ENCODE measurements around the gene PRKG1. TPM values are rescaled to one million over a fixed set of nuclear protein-coding genes. Genes with fewer than 3 reads are reported as not detected.
A peak's percentile ranks its signal among the peaks of the same experiment; 100 is the strongest.

PRKG1 gene
- total and polyA plus RNA-seq, 2 of the 8 experiments (the other 6 are each of a cell fraction or from before 2014, with no cell fraction given), result 4.2 to 15.2 TPM

GRCh38 chr10:52221923-52222322 lies 1147.6 kb downstream of the PRKG1 start:
- no peak overlapping the region for H2BK15ac ChIP-seq (ENCODE audit: low read length)
- WGBS, 2 experiments (ENCODE audit: extremely low coverage in 1 of 2, insufficient coverage in 1 of 2, insufficient read length in 1 of 2, insufficient replicate concordance in 2 of 2, low coverage in 1 of 2, low lambda C conversion rate in 2 of 2, missing lambda C conversion rate in 1 of 2), result 88% methylated on average over 4 of the region's 4 CpGs; no CpG with 5 or more reads in 1 of the 2 experiments
- H3K14ac ChIP-seq (ENCODE audit: insufficient read length), result no peak overlapping the region
- H3K4me3 ChIP-seq (ENCODE audit: extremely low read depth in 1 of 4, insufficient read depth in 2 of 4, low read depth in 3 of 4, low read length in 4 of 4), result no peak overlapping the region
- H3K36me3 ChIP-seq (ENCODE audit: control insufficient read depth in 2 of 4, insufficient read depth in 4 of 4, low read length in 3 of 4), result no peaks in the 10 kb centered on the region
- H2BK120ac ChIP-seq (replicated peaks; ENCODE audit: low read depth, low read length), result no peak overlapping the region
- FAIRE-seq, result no peak
- DNase-seq (ENCODE audit: low read depth in 1 of 2, low spot score in 2 of 2), result no peak
- H3K27ac ChIP-seq (ENCODE audit: low read depth, low read length), result no peak overlapping the region
- H2AK5ac ChIP-seq (ENCODE audit: low read depth, low read length), result no peak overlapping the region
- H3K4me2 ChIP-seq (ENCODE audit: insufficient read depth in 1 of 2, low read depth in 2 of 2, low read length in 2 of 2), result no peak overlapping the region
- H2BK20ac ChIP-seq (ENCODE audit: low read length), result no peak overlapping the region
- ChIA-PET CTCF (ENCODE audit: partially characterized antibody) (no interaction called here), POLR2A (ENCODE audit: partially characterized antibody) (no interaction called here)
- no peaks in the 10 kb centered on the region for H3K79me1 ChIP-seq (ENCODE audit: low read depth, low read length)
- H4K8ac ChIP-seq (ENCODE audit: extremely low read depth, insufficient read depth, low read length), result no peak overlapping the region
- H3K18ac ChIP-seq (ENCODE audit: extremely low read depth, low read length), result no peak overlapping the region
- no peaks in the 10 kb centered on the region for H3K9me3 ChIP-seq (ENCODE audit: insufficient read depth in 2 of 2, low read depth in 1 of 2, low read length in 1 of 2)
- H3K4me1 ChIP-seq (replicated peaks in 1 of 4; ENCODE audit: control insufficient read depth in 3 of 4, insufficient read depth in 4 of 4, low read length in 3 of 4), result peaks cover 0 to 7% (median 0%) of the 10 kb centered on the region in 4 experiments; a peak in 1 of 7 replicates
- no peaks in the 10 kb centered on the region for H3K27me3 ChIP-seq (replicated peaks in 1 of 4; ENCODE audit: control insufficient read depth in 3 of 4, extremely low read depth in 1 of 4, insufficient read depth in 3 of 4, low read length in 3 of 4)
- no peak overlapping the region for H3K56ac ChIP-seq (replicated peaks; ENCODE audit: insufficient read length, low read depth, low read length)
- H3K4ac ChIP-seq (replicated peaks; ENCODE audit: insufficient read length, low read depth, low read length), result peak overlapping the region; percentile 29
- H3K79me2 ChIP-seq (ENCODE audit: control insufficient read depth in 1 of 2, insufficient read depth in 2 of 2, low read length in 2 of 2), result no peaks in the 10 kb centered on the region
- H4K20me1 ChIP-seq (replicated peaks in 1 of 2; ENCODE audit: control insufficient read depth in 1 of 2, insufficient read depth in 2 of 2, low read length in 2 of 2), result no peaks in the 10 kb centered on the region
- no peak overlapping the region for H3K9ac ChIP-seq (replicated peaks in 1 of 4; ENCODE audit: extremely low read depth in 1 of 4, low read depth in 3 of 4, low read length in 3 of 4)
- no peak overlapping the region for H4K5ac ChIP-seq (ENCODE audit: insufficient read length, low read depth, low read length)
- H3K23ac ChIP-seq (ENCODE audit: insufficient read length), result no peak overlapping the region
- H4K91ac ChIP-seq (replicated peaks; ENCODE audit: insufficient read length, low read length), result no peak overlapping the region
- H3K23me2 ChIP-seq (ENCODE audit: low read depth, low read length), result no peaks in the 10 kb centered on the region
- H2AFZ ChIP-seq (ENCODE audit: low read length), result no peak overlapping the region
- TF ChIP-seq RBBP5 (IDR thresholded peaks at IDR 0.05; ENCODE audit: borderline replicate concordance, low read depth, low read length) (no peak), CEBPB (IDR thresholded peaks at IDR 0.05; ENCODE audit: low read depth, low read length) (no peak), TAF7 (optimal IDR thresholded peaks at IDR 0.05; ENCODE audit: borderline replicate concordance, low read depth, low read length) (no peak), SIN3A (conservative IDR thresholded peaks at IDR 0.05 in 1 of 2, IDR thresholded peaks at IDR 0.05 in 1 of 2; ENCODE audit: low read depth in 1 of 2, low read length in 2 of 2) (no peak), GABPA (IDR thresholded peaks at IDR 0.05; ENCODE audit: borderline replicate concordance, insufficient read depth, low read length) (no peak), TBP (IDR thresholded peaks at IDR 0.05; ENCODE audit: low read depth, low read length) (no peak)
- H2BK5ac ChIP-seq (ENCODE audit: low read depth, low read length), result no peak overlapping the region
- no peak overlapping the region for H2BK12ac ChIP-seq (ENCODE audit: low read depth, low read length)

Data from H1 (cell line).